HL-60 (cell line): Measurements from ENCODE around the gene FGFR2.

ENCODE experiments used
- GABPA ChIP-seq: IDR thresholded peaks from 2 replicates; pipeline ENCODE4 v1.6.1; 2012; ENCODE audit warnings: low read depth
- POLR2AphosphoS5 ChIP-seq: IDR thresholded peaks from 2 replicates; pipeline ENCODE4 v1.6.1; 2012; ENCODE audit warnings: low read depth
- SPI1 ChIP-seq: IDR thresholded peaks from 2 replicates; pipeline ENCODE4 v1.6.1; 2012; ENCODE audit warnings: low read depth, mild to moderate bottlenecking, borderline replicate concordance
- TF ChIP-seq, protein P1 (sequence below): IDR thresholded peaks from one replicate; pipeline ENCODE4 v1.5.1; 2011; ENCODE audit warnings: low read length, control low read depth, inconsistent platforms; ENCODE audit not compliant: insufficient read depth
- TF ChIP-seq, protein P2 (sequence below): IDR thresholded peaks from 2 replicates; pipeline ENCODE4 v1.6.1; 2012; ENCODE audit warnings: low read depth; ENCODE audit not compliant: insufficient replicate concordance

GRCh38 chr10:121510201-121510771, 88.0 kb downstream of the FGFR2 start:
- TF ChIP-seq, protein P1, sequence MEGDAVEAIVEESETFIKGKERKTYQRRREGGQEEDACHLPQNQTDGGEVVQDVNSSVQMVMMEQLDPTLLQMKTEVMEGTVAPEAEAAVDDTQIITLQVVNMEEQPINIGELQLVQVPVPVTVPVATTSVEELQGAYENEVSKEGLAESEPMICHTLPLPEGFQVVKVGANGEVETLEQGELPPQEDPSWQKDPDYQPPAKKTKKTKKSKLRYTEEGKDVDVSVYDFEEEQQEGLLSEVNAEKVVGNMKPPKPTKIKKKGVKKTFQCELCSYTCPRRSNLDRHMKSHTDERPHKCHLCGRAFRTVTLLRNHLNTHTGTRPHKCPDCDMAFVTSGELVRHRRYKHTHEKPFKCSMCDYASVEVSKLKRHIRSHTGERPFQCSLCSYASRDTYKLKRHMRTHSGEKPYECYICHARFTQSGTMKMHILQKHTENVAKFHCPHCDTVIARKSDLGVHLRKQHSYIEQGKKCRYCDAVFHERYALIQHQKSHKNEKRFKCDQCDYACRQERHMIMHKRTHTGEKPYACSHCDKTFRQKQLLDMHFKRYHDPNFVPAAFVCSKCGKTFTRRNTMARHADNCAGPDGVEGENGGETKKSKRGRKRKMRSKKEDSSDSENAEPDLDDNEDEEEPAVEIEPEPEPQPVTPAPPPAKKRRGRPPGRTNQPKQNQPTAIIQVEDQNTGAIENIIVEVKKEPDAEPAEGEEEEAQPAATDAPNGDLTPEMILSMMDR = no peak
- TF ChIP-seq POLR2AphosphoS5 (no peak), GABPA (no peak), SPI1 (no peak)
- TF ChIP-seq, protein P2, sequence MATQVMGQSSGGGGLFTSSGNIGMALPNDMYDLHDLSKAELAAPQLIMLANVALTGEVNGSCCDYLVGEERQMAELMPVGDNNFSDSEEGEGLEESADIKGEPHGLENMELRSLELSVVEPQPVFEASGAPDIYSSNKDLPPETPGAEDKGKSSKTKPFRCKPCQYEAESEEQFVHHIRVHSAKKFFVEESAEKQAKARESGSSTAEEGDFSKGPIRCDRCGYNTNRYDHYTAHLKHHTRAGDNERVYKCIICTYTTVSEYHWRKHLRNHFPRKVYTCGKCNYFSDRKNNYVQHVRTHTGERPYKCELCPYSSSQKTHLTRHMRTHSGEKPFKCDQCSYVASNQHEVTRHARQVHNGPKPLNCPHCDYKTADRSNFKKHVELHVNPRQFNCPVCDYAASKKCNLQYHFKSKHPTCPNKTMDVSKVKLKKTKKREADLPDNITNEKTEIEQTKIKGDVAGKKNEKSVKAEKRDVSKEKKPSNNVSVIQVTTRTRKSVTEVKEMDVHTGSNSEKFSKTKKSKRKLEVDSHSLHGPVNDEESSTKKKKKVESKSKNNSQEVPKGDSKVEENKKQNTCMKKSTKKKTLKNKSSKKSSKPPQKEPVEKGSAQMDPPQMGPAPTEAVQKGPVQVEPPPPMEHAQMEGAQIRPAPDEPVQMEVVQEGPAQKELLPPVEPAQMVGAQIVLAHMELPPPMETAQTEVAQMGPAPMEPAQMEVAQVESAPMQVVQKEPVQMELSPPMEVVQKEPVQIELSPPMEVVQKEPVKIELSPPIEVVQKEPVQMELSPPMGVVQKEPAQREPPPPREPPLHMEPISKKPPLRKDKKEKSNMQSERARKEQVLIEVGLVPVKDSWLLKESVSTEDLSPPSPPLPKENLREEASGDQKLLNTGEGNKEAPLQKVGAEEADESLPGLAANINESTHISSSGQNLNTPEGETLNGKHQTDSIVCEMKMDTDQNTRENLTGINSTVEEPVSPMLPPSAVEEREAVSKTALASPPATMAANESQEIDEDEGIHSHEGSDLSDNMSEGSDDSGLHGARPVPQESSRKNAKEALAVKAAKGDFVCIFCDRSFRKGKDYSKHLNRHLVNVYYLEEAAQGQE = no peak
